Measurements from ENCODE around the gene NFE2L2. TPM values are rescaled to one million over a fixed set of nuclear protein-coding genes. Genes with fewer than 3 reads are reported as not detected.
"Not testable (repeated sequence)": the region's sequence is repeated elsewhere in the genome, so short reads cannot be mapped to it uniquely, and the experiment has no call there.

Gene NFE2L2
- total and polyA plus RNA-seq, 7 donors, result 46.7 to 103 (median 88.3) TPM

DNA sequence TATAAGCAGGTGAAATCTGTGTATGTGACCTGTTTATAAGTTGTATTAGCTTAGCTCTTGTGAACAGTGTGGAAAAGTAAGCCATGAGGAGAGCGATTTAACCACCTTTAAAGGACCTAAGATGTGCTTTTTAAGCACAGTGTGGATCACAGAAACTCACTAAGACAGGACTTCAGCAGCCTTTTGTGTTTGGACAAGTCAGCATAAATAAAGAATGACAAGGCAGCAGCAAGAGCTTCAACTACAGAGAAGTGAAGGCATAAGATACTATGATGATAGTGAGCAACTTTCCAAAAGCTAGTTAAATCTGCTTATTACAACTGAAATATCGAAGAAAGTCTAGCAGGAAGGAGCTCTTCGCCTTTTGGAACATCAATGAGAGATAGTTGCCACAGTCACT is 43.0 kb downstream of the NFE2L2 start:
- no peaks in the 10 kb centered on the region for H3K9me3 ChIP-seq
- H3K36me3 ChIP-seq, result peaks cover 19 to 84% (median 50%) of the 10 kb centered on the region in 4 donors
- H3K27ac ChIP-seq, result no peak overlapping the region
- intact Hi-C loops (cut with DNase I), result no loop called here
- H3K4me1 ChIP-seq, result peaks cover 0 to 39% (median 35%) of the 10 kb centered on the region in 4 donors
- 90 to 93% methylated on average over 3 of the region's 3 CpGs for WGBS, 2 donors
- DNase-seq, result no peak
- no peak for TF ChIP-seq POLR2A (IDR thresholded peaks at IDR 0.05)
- TF ChIP-seq, protein P1, sequence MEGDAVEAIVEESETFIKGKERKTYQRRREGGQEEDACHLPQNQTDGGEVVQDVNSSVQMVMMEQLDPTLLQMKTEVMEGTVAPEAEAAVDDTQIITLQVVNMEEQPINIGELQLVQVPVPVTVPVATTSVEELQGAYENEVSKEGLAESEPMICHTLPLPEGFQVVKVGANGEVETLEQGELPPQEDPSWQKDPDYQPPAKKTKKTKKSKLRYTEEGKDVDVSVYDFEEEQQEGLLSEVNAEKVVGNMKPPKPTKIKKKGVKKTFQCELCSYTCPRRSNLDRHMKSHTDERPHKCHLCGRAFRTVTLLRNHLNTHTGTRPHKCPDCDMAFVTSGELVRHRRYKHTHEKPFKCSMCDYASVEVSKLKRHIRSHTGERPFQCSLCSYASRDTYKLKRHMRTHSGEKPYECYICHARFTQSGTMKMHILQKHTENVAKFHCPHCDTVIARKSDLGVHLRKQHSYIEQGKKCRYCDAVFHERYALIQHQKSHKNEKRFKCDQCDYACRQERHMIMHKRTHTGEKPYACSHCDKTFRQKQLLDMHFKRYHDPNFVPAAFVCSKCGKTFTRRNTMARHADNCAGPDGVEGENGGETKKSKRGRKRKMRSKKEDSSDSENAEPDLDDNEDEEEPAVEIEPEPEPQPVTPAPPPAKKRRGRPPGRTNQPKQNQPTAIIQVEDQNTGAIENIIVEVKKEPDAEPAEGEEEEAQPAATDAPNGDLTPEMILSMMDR (IDR thresholded peaks at IDR 0.05), result no peak
- no peak for TF ChIP-seq POLR2AphosphoS5 (IDR thresholded peaks at IDR 0.05)
- no peak for TF ChIP-seq EP300 (IDR thresholded peaks at IDR 0.05)
- no peak overlapping the region for H3K4me3 ChIP-seq
- H3K27me3 ChIP-seq, result no peaks in the 10 kb centered on the region

- H3K27me3 ChIP-seq; H3K9me3 ChIP-seq; intact Hi-C loops (cut with DNase I); H3K4me3 ChIP-seq; DNase-seq: not testable (repeated sequence)
- Histone ChIP-seq H3K36me3 (peaks cover 26 to 91% (median 56%) of the 10 kb centered on the region in 4 donors), H3K27ac (peak overlapping the region in 1 of 4 donors; percentile 2), H3K4me1 (peaks cover 0 to 56% (median 50%) of the 10 kb centered on the region in 4 donors)
- WGBS, 2 donors, result 91 to 95% methylated on average over 2 of the region's 2 CpGs
Observed at GRCh38 chr2:177219787-177220186, 44.7 kb downstream of the NFE2L2 start.

DNA sequence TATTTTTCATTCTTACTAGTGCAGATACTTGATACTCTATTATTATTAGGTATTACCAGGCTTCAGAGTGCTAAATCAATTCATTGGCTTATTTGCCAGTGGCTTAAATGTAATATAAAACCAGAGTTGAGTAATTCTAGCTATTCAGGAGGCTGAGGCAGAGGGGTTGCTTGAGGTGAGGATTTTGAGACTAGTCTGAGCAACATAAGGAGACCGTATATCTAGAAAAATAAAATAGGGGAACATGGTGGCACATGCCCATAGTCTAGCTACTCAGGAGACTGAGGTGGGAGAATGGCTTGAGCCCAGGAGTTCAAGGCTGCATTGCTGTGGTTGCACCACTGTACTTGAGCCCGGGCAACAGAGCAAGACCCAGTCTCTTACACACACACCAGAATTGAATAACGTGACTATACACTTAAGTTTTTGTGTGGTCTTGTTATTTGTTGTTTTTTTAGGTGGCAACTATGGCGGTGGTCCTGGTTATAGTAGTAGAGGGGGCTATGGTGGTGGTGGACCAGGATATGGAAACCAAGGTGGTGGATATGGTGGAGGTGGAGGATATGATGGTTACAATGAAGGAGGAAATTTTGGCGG is 47.2 kb downstream of the NFE2L2 start:
- no peak for DNase-seq
- Histone ChIP-seq H3K36me3 (peaks cover 26 to 68% (median 49%) of the 10 kb centered on the region in 4 donors), H3K4me1 (peaks cover 0 to 67% (median 61%) of the 10 kb centered on the region in 4 donors), H3K9me3 (no peaks in the 10 kb centered on the region), H3K27me3 (no peaks in the 10 kb centered on the region), H3K4me3 (no peak overlapping the region), H3K27ac (peak overlapping the region in 1 of 4 donors; percentile 0)
- WGBS, 2 donors, result 82 to 87% methylated on average over 5 of the region's 5 CpGs
- TF ChIP-seq EP300 (IDR thresholded peaks at IDR 0.05) (no peak), POLR2A (IDR thresholded peaks at IDR 0.05) (no peak), POLR2AphosphoS5 (IDR thresholded peaks at IDR 0.05) (no peak)
- TF ChIP-seq, protein P1 (IDR thresholded peaks at IDR 0.05), result no peak
- intact Hi-C loops (cut with DNase I), result no loop called here

DNA sequence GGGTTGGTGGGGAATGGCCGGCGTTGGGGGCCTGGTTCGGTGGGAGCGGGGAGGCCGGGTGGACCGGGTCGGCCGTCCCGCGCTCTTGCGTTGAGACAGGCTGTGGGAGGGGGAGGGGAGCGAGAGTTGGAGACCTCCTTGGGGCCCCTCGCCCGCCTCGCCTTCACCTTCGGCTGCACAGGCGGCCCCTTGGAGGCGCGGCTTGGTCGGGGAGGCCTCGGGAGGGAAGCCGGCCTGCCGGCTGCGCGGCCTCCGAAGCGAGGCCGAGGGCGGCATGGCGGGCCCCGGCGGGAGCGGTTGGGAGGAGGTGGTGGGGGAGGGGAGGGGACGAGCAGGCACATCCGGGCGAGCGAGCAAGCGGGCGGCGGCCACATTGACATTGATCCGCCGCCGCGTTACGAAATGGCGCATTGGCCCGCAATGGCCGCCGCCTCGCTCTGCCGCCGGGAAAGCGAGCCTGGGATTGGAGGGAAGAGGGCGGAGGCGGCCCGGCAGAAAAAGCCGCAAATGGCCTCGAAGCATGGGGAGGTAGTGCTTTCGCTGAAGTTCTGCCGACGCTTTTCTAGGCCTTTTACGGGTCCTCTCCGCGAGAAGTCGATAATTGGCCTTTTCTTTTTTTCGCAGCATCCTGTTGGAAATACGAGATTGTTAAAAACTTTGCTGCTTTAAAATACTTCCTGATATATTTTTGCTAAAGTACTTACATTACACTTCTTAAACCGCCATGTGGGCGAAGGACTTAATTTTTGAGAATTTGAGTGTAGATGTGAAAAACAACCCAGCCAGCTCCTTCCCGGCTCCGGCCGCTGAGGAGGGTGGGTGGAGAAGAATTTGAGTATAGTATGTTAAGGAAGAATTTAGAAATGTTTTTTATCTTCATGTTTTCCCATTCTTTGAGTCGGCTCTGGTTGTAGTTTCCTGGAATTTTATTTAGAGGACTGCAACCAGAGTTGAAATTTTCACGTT is 51.4 kb downstream of the NFE2L2 start:
- peaks cover 21 to 31% (median 22%) of the 10 kb centered on the region in 4 donors for H3K36me3 ChIP-seq
- intact Hi-C loops (cut with DNase I), result loop anchor here (1.0 kb wide), 1 partner anchor 52 kb away; no protein-coding TSS in a partner anchor
- H3K27ac ChIP-seq, result peak overlapping the region; percentile 99 to 100 (median 100)
- peak overlapping the region; percentile 77 to 98 (median 87) for H3K4me3 ChIP-seq
- peaks cover 0 to 61% (median 51%) of the 10 kb centered on the region in 4 donors for H3K4me1 ChIP-seq
- TF ChIP-seq, protein P1 (IDR thresholded peaks at IDR 0.05), result no peak
- peak in 2 of 4 donors; percentile 21 to 70 for TF ChIP-seq POLR2AphosphoS5 (IDR thresholded peaks at IDR 0.05)
- DNase-seq, result peak; percentile 97
- WGBS, 2 donors, result 0% methylated on average over 74 of the region's 74 CpGs
- no peaks in the 10 kb centered on the region for H3K27me3 ChIP-seq
- H3K9me3 ChIP-seq, result no peaks in the 10 kb centered on the region

Measured in sigmoid colon (tissue), 7 donors.